Measurements from ENCODE around the gene HOXB6.

- TF ChIP-seq CTCF (conservative IDR thresholded peaks at IDR 0.05; ENCODE audit: low read depth, low read length): no peak
- no peak for TF ChIP-seq EZH2 (IDR thresholded peaks at IDR 0.05; ENCODE audit: borderline replicate concordance, low read depth, low read length, poor library complexity, severe bottlenecking)
Observed at GRCh38 chr17:48604770-48605329, at the start of gene HOXB6.
